Measurements from ENCODE around the gene KCNH5.

Gene KCNH5

DNA sequence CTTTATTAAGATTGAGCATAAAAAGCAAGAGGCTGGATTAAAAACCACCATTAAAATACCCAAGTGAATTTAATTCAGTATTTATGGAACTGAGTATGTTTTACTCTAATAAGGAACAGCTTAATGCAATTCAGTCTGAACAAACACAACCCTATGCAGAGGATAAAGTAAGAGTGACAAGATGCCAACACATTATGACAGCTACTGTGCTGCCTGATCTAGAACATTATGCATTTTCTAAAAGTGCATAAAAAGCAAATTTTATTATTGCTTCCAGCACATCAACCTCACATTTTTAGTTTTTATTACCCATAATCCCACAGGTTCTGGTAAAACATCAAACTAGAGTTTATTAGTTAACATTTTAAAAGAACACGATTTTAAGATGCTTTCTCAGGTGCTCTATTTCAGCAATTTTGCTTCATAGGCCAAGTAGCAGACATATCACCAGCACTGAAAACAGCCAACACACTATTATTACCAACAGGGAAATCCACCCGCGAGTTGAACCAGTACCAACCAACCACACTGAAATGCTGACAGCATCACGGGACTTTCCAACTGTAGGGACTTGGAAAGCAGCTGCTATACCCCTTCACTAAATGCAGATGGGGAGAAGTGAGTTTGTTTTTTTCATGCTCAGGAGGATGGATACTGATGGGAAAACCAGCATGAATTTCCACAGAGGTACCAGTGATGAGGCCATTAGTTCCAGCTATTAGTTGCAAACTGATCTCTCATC lies 372.1 kb downstream of the KCNH5 start:
- no peak for DNase-seq (ENCODE audit: low read depth in 2 of 2)

DNA sequence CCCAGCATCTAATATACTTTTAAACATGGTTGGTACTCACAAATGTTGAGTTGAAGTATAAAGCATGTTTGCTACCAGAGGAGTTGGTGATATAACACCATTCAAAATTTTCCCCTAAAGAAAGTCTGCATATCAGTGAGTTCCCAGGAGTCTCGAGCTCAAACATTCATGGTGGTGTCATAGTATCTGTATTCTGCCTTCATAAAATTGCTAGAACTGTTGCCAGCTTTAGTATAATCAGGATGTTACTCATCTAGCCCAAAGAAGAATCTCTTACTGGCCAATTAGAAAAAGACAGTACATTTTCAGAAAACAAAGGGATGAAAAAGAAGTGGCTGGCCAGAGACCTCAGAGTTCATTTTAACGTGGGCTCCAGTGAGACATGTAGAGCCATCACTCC lies 374.7 kb downstream of the KCNH5 start:
- DNase-seq (ENCODE audit: low read depth in 2 of 2), result no peak

DNA sequence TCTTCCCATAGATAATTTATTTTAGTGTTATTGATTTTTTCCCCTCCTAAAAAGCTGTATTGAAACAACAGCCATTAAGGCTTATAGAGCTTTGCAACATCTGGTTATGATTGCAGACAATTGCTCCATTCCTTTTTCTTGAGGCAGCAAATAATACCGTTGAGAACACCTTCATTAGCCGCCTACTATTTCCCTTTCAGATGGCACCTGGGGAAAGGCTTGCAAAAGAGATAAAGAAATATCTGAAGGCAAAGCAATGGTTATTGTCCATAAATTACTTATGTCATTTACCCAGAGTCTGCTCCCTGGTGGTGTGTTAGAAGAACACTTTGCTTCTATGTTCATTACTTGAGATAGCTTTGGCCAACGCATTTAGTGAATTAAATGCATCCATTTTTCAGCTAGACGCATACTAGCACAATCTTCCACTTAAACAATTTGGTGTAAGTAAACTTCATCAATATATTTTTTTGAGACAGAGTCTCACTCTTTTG lies 377.8 kb downstream of the KCNH5 start:
- no peak for DNase-seq (ENCODE audit: low read depth in 2 of 2)

DNA sequence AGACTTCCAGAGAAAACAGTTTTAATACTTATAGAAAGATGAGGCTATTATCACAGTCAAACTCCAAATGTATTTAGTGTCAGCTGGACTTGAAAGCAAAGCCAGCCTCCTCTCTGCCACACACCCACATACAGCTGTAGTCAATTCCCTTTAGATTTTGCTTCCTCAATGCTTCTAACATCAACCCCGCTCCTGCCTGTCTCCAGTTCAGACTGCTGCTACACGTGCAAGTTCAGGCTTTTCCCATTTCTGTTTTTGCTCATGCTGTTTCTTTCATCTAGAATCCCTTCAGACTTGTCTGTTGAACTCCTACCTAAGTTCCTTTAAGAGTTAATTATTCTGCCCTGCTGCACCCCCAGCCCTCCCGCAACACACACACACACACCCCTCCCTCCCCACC lies 380.0 kb downstream of the KCNH5 start:
- no peak for DNase-seq (ENCODE audit: low read depth in 2 of 2)

DNA sequence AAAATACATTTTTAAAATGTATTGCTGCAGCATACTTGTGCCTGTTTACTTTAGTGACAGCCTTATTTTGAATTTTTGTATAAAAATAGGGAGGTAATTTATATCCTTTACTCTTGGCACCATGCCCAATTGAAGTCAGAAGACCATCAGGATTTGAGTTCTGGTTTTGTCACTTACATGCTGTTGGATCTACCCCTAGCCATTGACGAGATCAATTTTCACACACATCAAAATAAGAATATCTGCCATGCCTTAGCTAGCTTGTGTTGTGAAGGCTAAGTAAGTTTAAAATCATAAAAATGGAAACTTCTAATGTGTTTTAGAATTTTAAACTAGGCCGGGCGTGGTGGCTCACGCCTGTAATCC lies 381.8 kb downstream of the KCNH5 start:
- DNase-seq (ENCODE audit: low read depth in 2 of 2), result no peak

DNA sequence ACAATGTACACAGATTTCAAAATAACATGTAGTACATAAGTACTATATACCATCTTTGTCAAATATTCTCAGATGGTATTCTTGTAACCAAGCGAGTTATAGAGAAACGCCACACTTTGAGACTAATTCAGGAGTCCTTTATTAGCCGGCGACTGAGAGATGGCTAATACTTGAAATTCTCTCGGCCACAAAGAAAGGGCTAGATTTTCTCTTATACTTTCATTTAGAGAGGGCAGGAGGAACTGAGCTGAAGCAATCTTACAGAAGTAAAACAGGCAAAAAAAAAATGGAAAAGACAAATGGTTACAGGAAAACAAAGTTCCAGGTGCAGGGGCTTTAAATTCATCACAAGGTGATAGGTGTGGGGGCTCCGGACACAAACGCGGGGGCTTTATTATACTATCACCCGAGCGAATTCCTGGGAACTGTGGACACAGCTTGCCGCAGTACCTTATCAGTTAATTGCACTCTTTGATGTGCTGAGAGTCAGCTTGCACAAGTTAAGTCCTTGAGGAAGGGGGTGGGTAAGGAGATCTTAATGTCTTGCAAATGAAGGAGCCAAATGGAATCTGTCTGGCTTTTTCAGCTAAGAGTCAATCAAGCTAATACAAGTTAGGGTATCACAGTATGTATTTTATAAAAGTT lies 382.3 kb downstream of the KCNH5 start:
- no peak for DNase-seq (ENCODE audit: low read depth in 2 of 2)

DNA sequence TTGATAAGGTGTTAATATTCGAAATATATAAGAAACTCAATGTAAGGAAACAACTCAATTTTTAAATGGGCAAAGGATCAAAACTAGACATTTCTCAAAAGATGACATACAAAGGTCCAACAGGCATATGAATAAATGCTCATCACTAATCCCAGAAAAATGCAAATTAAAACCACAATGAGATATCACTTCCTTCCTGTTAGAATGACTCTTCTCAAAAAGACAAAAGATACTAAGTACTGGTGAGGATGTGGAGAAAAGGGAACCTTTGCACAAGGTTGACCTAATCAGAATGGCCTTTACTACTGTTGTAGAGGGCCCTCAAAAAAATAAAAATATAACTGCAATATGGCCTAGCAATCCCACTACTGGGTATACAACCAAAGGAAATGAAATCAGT lies 383.4 kb downstream of the KCNH5 start:
- no peak for DNase-seq (ENCODE audit: low read depth in 2 of 2)

DNA sequence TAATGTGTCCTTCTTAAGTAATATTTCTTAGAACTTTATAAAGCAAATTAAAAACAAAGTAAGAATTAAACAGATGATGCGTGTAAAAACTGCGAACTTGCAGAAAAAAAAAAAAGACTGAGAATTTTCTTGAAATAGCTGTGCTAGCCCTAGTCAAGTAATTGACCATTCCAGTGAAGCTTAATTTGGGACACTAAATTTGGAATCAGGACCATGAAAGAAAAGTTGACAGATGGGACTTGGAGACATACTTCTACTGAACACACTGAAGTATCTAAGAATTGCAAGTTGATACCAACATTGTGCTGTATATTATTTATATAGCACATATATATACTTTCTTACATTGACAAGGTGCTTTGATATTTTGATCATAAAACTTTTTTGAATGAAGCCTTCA lies 386.6 kb downstream of the KCNH5 start:
- DNase-seq (ENCODE audit: low read depth in 2 of 2), result no peak

DNA sequence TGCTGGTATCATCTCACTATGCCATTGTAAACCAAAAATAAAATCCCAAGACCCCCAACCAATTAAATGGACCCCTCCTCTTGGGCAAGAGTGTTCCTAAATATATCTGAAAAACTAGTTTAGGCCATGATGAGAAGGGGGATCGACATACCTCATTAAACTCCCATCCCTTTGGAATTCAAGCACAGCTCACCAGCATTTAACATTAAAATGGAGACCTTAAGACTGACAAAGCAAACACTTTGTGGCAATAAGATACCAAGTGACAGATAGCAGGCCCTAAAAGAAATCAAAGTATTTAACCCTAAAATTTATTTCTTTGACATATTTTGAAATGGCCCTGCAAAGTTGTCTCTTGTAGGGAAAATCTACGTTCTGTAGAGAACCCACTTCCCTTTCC lies 387.9 kb downstream of the KCNH5 start:
- no peak for DNase-seq (ENCODE audit: low read depth in 2 of 2)

DNA sequence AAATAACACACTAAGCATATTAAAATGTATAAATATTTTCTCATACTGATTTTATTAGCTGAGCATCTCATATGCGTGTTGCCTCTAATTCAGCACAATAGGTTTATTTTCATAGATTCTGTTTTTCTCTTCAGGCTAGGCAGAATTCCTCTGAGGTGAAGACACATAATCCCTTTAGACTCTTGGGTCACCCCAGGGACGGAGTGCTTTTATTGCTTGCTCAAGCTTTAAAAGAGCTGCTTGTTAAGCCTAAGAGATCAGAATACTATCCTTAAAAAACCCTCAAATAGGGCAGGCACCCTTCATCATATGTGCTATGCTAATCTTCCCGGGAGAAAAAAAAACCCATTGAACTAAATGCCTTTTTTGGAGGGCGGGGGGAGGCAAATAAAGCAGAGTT lies 390.1 kb downstream of the KCNH5 start:
- DNase-seq (ENCODE audit: low read depth in 2 of 2), result no peak

DNA sequence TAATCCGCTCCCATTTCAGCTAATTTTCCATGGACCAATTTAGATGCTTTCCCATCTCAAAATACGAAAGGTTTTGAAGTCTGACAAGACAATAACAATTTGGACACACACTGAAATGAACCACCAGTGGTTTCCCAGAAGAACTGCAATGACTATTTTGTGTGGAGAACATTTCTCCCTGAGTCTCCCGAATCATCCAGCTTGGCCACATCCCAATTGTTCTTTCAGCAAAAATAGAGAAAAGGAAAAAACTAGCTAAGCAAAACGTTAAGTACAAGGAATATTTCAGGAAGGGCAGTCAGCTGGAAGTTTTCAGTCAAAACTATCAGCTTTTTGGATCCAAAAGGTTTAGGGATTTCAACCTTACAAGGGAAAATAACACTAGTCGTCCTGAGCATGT lies 390.6 kb downstream of the KCNH5 start:
- DNase-seq (ENCODE audit: low read depth in 2 of 2), result no peak

All from stimulated activated CD4-positive, alpha-beta T cell treated with anti-CD3 and anti-CD28 coated beads, Interleukin-15, amount 100 ng/mL, for 48 hours (primary cell).